Trophoblast cell (in vitro differentiated cells and primary cell): ENCODE results near the gene ALG1.
"Not testable (repeated sequence)": the region's sequence is repeated elsewhere in the genome, so short reads cannot be mapped to it uniquely, and the experiment has no call there.

Experiments used
- DNase-seq, 2 donors: peaks; one replicate each; pipeline ENCODE4 v3.0.0-alpha.2; 2016
- H2AFZ ChIP-seq: 2 replicates; pipeline ENCODE4 v1.6.1; 2013; ENCODE audit warnings: low read length, moderate library complexity, mild to moderate bottlenecking; ENCODE audit not compliant: insufficient read depth, poor library complexity
- H2AK5ac ChIP-seq: 2 replicates; pipeline ENCODE4 v1.6.1; 2013; ENCODE audit warnings: mild to moderate bottlenecking, low read length
- H2BK120ac ChIP-seq: 2 replicates; pipeline ENCODE4 v1.6.1; 2013; ENCODE audit warnings: low read length, mild to moderate bottlenecking, moderate library complexity; ENCODE audit not compliant: insufficient read depth, poor library complexity
- H2BK12ac ChIP-seq: 2 replicates; pipeline ENCODE4 v1.6.1; 2013; ENCODE audit warnings: mild to moderate bottlenecking, low read length, moderate library complexity
- H2BK5ac ChIP-seq: 2 replicates; pipeline ENCODE4 v1.6.1; 2013; ENCODE audit warnings: low read length, low read depth, moderate library complexity, mild to moderate bottlenecking; ENCODE audit not compliant: poor library complexity
- H3K14ac ChIP-seq: 2 replicates; pipeline ENCODE4 v1.6.1; 2013; ENCODE audit warnings: mild to moderate bottlenecking, low read length
- H3K18ac ChIP-seq: 2 replicates; pipeline ENCODE4 v1.6.1; 2013; ENCODE audit warnings: mild to moderate bottlenecking, low read length
- H3K23ac ChIP-seq: 2 replicates; pipeline ENCODE4 v1.6.1; 2013; ENCODE audit warnings: low read length
- H3K27ac ChIP-seq: 2 replicates; pipeline ENCODE4 v1.5.1; 2013; ENCODE audit warnings: low read depth, mild to moderate bottlenecking, inconsistent platforms, low read length, moderate library complexity
- H3K27me3 ChIP-seq: 2 replicates; pipeline ENCODE4 v1.6.1; 2013; ENCODE audit warnings: inconsistent platforms, mild to moderate bottlenecking, low read length, moderate library complexity; ENCODE audit not compliant: insufficient read depth
- H3K36me3 ChIP-seq, 2 experiments: 1 replicate in 1 of 2; 2 replicates in 1 of 2; pipeline ENCODE4 v1.6.1; 2013; ENCODE audit warnings: low read length in 2 of 2, mild to moderate bottlenecking in 2 of 2, moderate library complexity in 1 of 2; ENCODE audit not compliant: insufficient read depth in 2 of 2, control insufficient read depth in 1 of 2
- H3K4ac ChIP-seq: 2 replicates; pipeline ENCODE4 v1.6.1; 2013; ENCODE audit warnings: low read depth, mild to moderate bottlenecking, low read length, moderate library complexity
- H3K4me1 ChIP-seq, 2 experiments: 1 replicate in 1 of 2; 2 replicates in 1 of 2; pipeline ENCODE4 v1.6.1; 2013; ENCODE audit warnings: low read length in 2 of 2, mild to moderate bottlenecking in 2 of 2, moderate library complexity in 1 of 2; ENCODE audit not compliant: insufficient read depth in 2 of 2, control insufficient read depth in 1 of 2
- H3K4me2 ChIP-seq: 2 replicates; pipeline ENCODE4 v1.6.1; 2013; ENCODE audit warnings: inconsistent platforms, mild to moderate bottlenecking, low read length, moderate library complexity
- H3K4me3 ChIP-seq: 2 replicates; pipeline ENCODE4 v1.5.1; 2013; ENCODE audit warnings: mild to moderate bottlenecking, low read depth, low read length, inconsistent platforms
- H3K79me1 ChIP-seq: one replicate; pipeline ENCODE4 v1.6.1; 2013; ENCODE audit warnings: low read length
- H3K79me2 ChIP-seq: 2 replicates; pipeline ENCODE4 v1.6.1; 2013; ENCODE audit warnings: low read length, mild to moderate bottlenecking; ENCODE audit not compliant: control insufficient read depth, insufficient read depth, poor library complexity
- H3K9ac ChIP-seq: 2 replicates; pipeline ENCODE4 v1.6.1; 2013; ENCODE audit warnings: mild to moderate bottlenecking, low read length
- H3K9me3 ChIP-seq: 2 replicates; pipeline ENCODE4 v1.6.1; 2013; ENCODE audit warnings: low read depth, mild to moderate bottlenecking, control low read depth, inconsistent platforms, low read length; ENCODE audit not compliant: insufficient read depth
- H4K12ac ChIP-seq: 2 replicates; pipeline ENCODE4 v1.6.1; 2013; ENCODE audit warnings: low read depth, mild to moderate bottlenecking, low read length, moderate library complexity
- H4K8ac ChIP-seq: 2 replicates; pipeline ENCODE4 v1.6.1; 2013; ENCODE audit warnings: low read depth, mild to moderate bottlenecking, low read length, moderate library complexity
- H4K91ac ChIP-seq: one replicate; pipeline ENCODE4 v1.6.1; 2013; ENCODE audit warnings: low read depth, mild to moderate bottlenecking, low read length, moderate library complexity
- WGBS: extraction: QIAGEN DNeasy Blood & Tissue Kit; methylation state at CpG from one replicate; pipeline ENCODE4 v1.1.7; 2013; ENCODE audit warnings: missing lambda C conversion rate; ENCODE audit not compliant: insufficient read length, insufficient coverage; ENCODE audit errors: extremely low coverage; 5-methylcytosine and 5-hydroxymethylcytosine counted together

Gene ALG1

GRCh38 chr16:5041600-5042133, 30.0 kb upstream of the ALG1 start:
- no peak overlapping the region for H4K12ac ChIP-seq
- H3K27me3 ChIP-seq = no peaks in the 10 kb centered on the region
- no peaks in the 10 kb centered on the region for H3K36me3 ChIP-seq
- H3K14ac ChIP-seq = no peak overlapping the region
- DNase-seq = peak; percentile 48 to 54
- no peak overlapping the region for H2BK5ac ChIP-seq
- no peak overlapping the region for H3K4me3 ChIP-seq
- H3K4me2 ChIP-seq = no peak overlapping the region
- H4K8ac ChIP-seq = no peak overlapping the region
- no peaks in the 10 kb centered on the region for H3K79me2 ChIP-seq
- no peaks in the 10 kb centered on the region for H3K4me1 ChIP-seq
- H3K4ac ChIP-seq = no peak overlapping the region
- H2BK120ac ChIP-seq = no peak overlapping the region
- no peak overlapping the region for H4K91ac ChIP-seq
- H3K18ac ChIP-seq = no peak overlapping the region
- no peak overlapping the region for H3K23ac ChIP-seq
- no CpG with 5 or more reads among the region's 12 CpGs for WGBS
- H3K27ac ChIP-seq = no peak overlapping the region
- H2AK5ac ChIP-seq = no peak overlapping the region
- no peak overlapping the region for H2AFZ ChIP-seq
- no peak overlapping the region for H2BK12ac ChIP-seq
- H3K9me3 ChIP-seq = no peaks in the 10 kb centered on the region
- no peaks in the 10 kb centered on the region for H3K79me1 ChIP-seq
- H3K9ac ChIP-seq = no peak overlapping the region

- WGBS = no CpG with 5 or more reads among the region's 14 CpGs
Observed at GRCh38 chr16:5042574-5043171, 29.0 kb upstream of the ALG1 start.

GRCh38 chr16:5044011-5044540, 27.6 kb upstream of the ALG1 start:
- no peaks in the 10 kb centered on the region for H3K9me3 ChIP-seq
- H2BK120ac ChIP-seq = no peak overlapping the region
- H3K36me3 ChIP-seq = no peaks in the 10 kb centered on the region
- no peak overlapping the region for H3K14ac ChIP-seq
- WGBS = no CpG with 5 or more reads among the region's 8 CpGs
- no peak overlapping the region for H3K9ac ChIP-seq
- H4K12ac ChIP-seq = no peak overlapping the region
- no peaks in the 10 kb centered on the region for H3K79me1 ChIP-seq
- H4K8ac ChIP-seq = no peak overlapping the region
- DNase-seq = no peak
- H3K79me2 ChIP-seq = no peaks in the 10 kb centered on the region
- H2BK5ac ChIP-seq = no peak overlapping the region
- no peak overlapping the region for H3K4me3 ChIP-seq
- H4K91ac ChIP-seq = no peak overlapping the region
- no peak overlapping the region for H3K18ac ChIP-seq
- H3K27me3 ChIP-seq = no peaks in the 10 kb centered on the region
- no peak overlapping the region for H3K4me2 ChIP-seq
- H3K27ac ChIP-seq = no peak overlapping the region
- H2AFZ ChIP-seq = no peak overlapping the region
- no peak overlapping the region for H2AK5ac ChIP-seq
- no peaks in the 10 kb centered on the region for H3K4me1 ChIP-seq
- H3K4ac ChIP-seq = no peak overlapping the region
- H2BK12ac ChIP-seq = no peak overlapping the region
- no peak overlapping the region for H3K23ac ChIP-seq

More at GRCh38 chr16:5042574-5043171, 29.0 kb upstream of the ALG1 start:
- Histone ChIP-seq H3K18ac (no peak overlapping the region), H3K4me3 (no peak overlapping the region), H3K36me3 (no peaks in the 10 kb centered on the region), H4K8ac (no peak overlapping the region), H3K4ac (no peak overlapping the region), H3K9me3 (no peaks in the 10 kb centered on the region), H4K91ac (no peak overlapping the region), H4K12ac (no peak overlapping the region), H2BK12ac (no peak overlapping the region), H3K14ac (no peak overlapping the region), H2AFZ (no peak overlapping the region), H2BK5ac (no peak overlapping the region), H3K27ac (no peak overlapping the region), H3K79me1 (no peaks in the 10 kb centered on the region), H3K79me2 (no peaks in the 10 kb centered on the region), H2AK5ac (no peak overlapping the region), H3K4me1 (no peaks in the 10 kb centered on the region), H2BK120ac (no peak overlapping the region), H3K23ac (no peak overlapping the region), H3K4me2 (no peak overlapping the region), H3K9ac (no peak overlapping the region), H3K27me3 (no peaks in the 10 kb centered on the region)
- DNase-seq = no peak

GRCh38 chr16:5044581-5044980, 27.1 kb upstream of the ALG1 start:
- H3K79me1 ChIP-seq, H3K4me3 ChIP-seq: not testable (repeated sequence)
- WGBS = no CpG with 5 or more reads among the region's 11 CpGs

More at GRCh38 chr16:5044581-5044980, 27.1 kb upstream of the ALG1 start:
- H2AFZ ChIP-seq, H3K4ac ChIP-seq, H3K4me1 ChIP-seq, DNase-seq, H3K23ac ChIP-seq, H4K12ac ChIP-seq, H2BK12ac ChIP-seq, H3K9ac ChIP-seq, H3K9me3 ChIP-seq, H3K4me2 ChIP-seq, H3K36me3 ChIP-seq, H3K14ac ChIP-seq, H3K27ac ChIP-seq, H2AK5ac ChIP-seq, H3K18ac ChIP-seq, H4K8ac ChIP-seq, H2BK5ac ChIP-seq, H3K27me3 ChIP-seq, H4K91ac ChIP-seq, H2BK120ac ChIP-seq, H3K79me2 ChIP-seq: not testable (repeated sequence)
